HG03565 (cell line): ENCODE results near the gene RRBP1.
"Not testable (repeated sequence)": the region's sequence is repeated elsewhere in the genome, so short reads cannot be mapped to it uniquely, and the experiment has no call there.

Source experiments
- ATAC-seq: cut with Tn5 transposase; IDR thresholded peaks from one replicate; pipeline ENCODE4 v1.9.1; 2021; ENCODE audit warnings: mild to moderate bottlenecking, moderate library complexity; ENCODE audit not compliant: unreplicated experiment

The RRBP1 gene

DNA sequence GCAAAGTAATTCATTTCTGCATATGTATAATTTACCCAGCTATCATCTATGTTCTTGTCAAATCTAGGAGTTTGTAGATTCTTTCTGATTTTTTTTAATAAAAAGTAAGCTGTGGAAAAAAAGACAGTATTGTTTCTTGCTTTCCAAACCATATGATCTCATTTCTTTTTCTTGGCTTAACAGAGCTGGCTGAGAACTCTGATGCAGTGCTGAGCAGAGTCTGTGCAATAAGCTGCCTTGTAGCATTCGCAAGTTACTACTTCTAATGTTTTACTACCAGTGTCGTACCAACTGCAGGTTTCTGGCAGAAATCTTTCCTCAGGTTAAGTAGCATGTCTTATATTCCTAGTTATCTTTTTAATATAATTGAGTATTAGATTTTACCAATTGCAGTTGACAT is 15.6 kb downstream of the RRBP1 start:
- no peak for ATAC-seq

DNA sequence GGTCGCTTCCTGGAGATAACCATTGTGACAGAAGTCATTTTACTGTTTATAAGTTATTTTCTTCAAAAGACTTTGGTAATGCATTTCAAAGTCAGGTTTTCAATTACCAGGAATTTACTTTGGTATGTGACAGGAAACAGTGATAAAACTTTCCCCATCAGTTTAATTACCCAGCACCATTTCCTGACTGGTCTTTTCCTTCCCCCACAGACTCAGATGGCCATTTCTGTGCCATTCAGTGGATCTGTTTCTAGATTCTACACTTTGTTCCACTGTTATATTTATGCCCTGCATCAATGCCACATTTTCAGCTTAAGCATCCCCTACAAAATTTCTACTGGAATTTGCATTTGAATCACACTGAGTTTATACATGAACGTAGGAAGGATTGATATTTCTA is 16.3 kb downstream of the RRBP1 start:
- ATAC-seq = no peak

DNA sequence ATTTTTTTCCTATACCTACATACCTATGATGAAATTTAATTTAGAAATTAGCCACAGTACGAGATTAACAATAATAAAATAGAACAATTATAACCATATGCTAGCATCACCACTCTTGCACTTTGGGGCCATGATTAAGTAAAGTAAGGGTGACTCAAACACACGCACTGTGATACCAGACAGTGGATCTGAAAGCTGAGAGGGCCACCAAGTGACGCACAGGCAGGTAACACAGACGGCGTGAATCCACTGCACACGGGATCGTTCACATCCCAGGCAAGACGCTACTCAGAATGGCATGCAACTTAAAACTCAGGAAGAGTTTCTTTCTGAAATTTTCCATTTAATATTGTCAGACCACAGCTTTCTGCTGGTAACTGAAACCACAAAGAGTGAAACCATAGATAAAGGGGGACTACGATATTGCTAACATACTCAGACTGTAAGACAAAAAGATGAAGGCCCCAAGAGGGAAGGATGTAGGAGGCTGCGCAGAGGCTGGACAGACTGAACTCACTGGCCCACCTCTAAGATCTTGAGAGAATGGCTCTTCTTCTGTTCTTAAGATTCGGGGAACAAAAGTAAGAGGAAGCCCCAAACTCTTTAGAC is 17.9 kb downstream of the RRBP1 start:
- ATAC-seq = no peak

DNA sequence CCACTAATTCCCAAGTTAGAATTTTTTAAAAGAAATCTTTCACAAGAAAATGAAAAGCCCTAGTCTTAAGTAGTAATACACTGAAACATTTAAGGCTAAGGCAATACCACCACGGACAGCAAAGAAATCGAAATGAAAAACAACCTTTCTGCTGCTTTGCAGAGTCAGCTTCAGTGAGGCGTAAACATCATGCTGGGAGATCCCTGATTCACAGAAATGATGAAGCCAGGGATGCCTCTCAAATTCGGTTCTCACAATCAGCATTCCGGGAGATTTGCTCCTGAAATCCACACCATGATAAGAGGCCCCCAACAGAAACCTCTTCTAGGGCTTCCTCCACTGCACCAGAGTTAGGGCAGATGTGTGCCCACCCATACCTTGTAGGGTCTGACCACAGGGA is 18.6 kb downstream of the RRBP1 start:
- ATAC-seq = no peak

DNA sequence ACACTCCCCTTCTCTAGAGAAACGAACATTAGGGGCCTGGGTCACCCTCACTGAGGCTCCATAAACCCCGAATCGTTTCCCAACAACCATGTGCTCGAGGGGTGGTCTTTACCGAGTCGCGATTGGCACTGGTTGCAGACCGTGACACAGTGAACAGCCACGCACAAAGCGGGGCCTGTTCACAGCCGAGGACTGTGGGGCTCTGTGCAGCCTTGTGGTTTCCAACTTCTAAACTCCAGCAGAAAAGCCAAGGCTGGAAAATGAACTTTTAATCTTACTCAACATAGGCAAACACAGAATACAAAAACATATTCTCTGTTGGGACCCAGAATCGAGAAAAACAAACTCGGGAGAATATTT is 19.0 kb downstream of the RRBP1 start:
- ATAC-seq = no peak

DNA sequence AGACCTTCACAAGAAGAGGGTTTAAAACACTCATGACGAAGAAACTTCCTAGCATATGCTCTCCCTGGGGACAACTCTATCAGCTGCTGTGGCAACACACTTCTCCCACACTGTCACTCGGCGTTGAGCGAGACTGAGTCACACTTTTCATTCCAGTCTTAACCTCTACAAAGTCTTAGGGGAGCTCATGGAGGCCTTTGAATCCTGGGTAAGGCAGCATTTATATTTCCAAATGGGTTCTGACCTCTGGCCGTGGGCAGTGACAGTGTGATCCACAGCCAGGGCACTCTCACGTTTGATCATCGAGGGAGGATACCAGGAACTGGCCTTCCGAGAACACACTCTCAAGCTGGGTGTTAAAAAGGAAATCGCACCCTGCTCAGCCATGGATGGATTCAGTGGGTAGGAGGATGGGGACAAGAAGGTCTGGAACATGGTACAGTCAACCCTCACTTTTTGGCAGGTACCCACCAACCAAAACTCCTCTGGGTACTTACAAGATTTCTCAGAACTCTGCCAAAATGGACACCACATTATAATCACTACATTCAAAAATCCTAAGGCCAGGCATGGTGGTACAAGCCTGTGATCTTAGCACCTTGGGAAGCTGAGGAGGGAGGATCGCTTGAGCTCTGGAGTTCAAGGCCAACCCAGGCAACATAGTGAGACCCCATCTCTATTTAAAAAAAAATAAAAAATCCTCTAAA is 19.6 kb downstream of the RRBP1 start:
- no peak for ATAC-seq

DNA sequence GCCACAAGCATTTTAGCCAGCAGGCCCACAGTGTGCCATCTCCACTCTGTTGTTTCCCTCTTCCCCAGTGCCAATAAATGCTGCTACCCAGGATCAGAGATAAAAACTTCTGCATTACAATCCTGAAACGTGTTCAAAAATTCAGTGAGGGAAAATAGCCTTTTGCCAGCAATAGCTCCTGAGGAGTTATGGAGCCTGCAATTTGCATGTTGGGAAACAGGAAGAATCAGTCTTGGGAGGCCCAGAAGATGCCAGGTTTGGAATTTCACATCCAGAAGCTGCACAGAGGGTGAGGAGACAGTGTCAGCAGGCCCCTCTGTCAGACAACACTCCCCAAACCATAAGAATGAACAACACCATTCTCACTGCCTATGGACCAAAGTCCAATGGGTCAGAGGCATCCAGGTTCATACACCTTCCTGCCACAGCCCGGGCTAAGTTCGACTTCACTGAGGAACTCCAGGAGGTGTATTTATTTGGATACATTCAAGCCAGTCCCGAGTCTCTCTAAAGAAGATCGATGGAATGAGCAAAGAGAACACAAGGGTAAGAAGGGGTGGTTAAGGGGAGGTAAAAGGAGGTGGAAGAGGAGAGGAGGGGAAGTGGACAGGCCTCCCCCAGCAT is 20.8 kb downstream of the RRBP1 start:
- no peak for ATAC-seq

DNA sequence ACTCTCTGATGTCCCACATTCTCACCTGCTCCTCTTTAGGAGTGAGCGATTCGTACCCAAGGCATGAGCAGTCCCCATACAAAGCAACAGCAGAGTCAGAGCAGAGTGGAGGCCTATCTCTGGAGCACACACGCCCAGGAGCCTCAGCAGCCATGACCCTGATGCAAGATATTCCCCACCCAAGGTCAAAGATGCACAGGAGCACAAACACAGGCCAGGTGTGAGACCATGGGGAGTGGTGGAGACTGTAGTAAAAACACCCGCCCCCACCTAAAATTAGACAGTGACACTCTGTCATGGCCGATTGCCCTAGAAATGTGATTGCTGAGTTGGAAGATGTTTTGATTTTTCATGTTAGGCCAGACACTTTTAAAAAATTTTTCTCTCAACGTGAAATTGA is 21.4 kb downstream of the RRBP1 start:
- no peak for ATAC-seq

DNA sequence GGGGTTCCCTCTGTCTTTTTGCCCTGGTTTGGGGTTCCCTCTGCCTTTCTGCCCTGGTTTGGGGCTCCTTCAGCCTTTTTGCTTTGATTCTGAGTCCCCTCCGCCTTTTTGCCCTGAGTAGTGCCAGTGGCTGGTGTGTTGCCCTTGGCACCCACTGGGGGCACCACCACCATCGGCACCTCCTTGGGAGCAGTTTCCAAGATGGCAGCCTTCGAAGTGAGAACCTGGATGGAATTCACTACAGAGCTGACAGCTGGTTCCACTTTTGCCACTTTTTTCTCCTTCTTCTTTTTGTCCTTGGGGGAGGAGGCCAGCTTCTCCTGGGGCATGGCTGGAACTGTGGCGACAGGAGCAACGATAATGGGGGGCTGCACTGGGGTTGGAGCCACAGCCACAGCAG is 22.2 kb downstream of the RRBP1 start:
- ATAC-seq = no peak

DNA sequence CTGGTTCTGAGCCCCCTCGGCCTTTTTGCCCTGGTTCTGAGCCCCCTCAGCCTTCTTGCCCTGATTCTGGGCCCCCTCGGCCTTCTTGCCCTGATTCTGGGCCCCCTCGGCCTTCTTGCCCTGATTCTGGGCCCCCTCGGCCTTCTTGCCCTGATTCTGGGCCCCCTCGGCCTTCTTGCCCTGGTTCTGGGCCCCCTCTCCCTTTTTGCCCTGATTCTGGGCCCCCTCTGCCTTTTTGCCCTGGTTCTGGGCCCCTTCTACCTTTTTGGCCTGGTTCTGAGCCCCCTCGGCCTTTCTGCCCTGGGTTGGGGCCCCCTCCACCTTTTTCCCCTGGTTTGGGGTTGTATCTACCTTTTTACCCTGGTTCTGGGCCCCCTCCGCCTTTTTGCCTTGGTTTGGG is 22.7 kb downstream of the RRBP1 start:
- ATAC-seq = not testable (repeated sequence)

DNA sequence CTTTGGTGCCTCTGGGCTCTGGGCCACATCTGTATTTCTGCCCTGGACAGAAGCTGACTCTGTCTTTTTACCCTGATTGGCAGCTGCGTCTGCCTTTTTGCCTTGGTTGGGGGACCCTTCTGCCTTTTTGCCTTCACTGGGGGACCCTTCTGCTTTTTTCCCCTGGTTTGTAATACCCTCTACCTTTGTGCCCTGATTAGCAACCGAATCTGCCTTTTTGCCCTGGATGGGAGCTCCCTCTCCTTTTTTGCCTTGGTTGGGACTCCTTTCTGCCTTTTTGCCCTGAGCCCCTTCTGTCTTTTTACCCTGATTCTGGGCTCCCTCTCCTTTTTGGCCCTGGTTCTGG is 23.4 kb downstream of the RRBP1 start:
- ATAC-seq = no peak

DNA sequence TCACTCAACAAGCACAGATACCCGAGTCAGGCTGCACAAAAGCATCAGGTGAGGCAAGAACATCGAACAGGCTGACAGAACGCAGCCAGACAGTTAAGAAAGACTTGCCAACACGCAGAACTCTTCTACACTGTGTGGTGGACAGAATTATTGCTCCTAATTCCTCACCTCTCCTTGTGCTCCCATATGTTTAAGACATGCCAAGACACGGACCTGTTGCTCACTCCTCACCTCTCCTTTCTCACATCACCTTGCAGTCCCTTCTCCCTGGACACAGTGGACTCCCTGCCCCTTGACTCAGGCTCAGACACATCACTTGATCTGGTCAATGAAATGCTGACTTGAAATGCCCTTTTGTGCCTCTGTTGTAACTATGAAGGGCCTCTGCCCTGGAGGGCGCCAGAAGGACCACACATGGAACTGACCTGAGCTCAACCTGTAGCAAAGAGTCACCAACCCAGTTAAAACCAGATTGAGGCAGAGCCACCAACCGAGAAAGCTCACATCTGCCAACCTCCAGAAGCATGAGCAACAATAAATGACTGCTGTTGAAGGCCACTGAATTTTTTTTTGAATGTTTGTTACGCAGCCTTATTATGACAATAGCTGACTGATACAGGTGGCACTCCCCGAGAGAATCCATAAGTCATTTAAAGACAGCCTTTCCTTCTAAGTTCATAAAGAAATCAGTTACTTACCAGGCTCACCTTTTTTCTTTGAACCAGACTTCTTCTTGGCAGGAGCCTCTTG is 24.0 kb downstream of the RRBP1 start:
- ATAC-seq = no peak

DNA sequence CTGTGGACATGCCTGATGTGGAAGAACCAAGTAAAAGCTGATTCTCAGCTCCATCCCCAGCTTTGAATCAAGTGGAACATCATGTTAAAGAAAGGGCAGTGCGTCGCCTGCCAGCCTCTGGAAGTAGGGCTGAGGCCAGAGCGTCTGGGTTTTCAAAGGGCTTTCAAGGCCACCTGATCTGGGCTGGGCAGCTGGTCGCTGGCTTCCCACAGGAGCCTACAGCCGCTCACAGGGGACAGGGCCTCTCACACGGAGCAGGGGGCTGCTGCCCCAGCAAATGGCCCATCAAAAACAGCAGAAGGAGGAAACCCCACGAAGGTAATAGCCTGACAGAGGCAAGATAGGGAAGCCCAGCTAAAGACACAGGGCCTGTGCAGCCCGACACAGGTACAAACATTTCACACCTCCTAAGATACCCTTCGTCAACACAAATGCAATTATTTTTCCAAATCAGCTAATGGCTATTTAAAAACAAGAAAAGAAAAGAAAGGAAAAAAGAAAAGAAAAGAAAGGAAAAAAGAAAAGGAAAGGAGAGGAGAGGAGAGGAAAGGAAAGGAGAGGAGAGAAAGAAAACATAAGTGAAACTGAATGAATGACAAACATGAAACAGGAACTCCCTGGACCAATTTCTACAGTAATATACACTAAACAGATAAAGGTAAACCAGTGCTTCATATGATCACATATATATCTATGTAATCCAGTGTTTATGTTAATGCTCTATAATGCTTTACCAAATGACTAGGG is 24.8 kb downstream of the RRBP1 start:
- no peak for ATAC-seq

DNA sequence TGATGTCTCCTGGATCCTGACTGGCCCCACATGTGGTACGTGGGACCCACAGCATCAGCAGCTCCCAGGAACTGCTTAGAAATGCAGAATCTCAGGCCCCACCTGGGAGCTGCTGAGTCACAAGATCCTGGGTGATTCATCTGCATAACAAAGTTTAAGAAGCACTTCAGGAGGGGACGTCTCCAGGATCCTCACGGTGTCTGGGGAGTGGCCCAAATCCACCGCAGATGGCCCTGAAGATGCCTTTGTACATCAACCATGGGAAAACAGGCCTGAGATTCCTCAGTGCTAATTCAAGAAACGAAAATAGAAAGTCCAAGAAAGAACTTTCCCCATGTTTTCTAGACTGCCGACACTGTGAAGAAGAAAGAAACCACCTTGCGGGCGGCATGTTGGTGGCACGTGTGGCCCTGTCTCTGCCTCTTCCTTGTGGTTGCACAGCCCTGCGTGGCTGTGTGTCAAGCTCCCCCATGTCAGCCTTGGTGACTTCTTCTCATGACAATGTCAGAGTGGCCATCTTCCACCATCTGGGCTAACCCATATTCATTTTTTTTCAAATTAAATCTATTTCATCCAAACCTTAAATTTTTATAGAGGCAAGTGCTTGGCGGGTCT is 26.1 kb downstream of the RRBP1 start:
- ATAC-seq = no peak

DNA sequence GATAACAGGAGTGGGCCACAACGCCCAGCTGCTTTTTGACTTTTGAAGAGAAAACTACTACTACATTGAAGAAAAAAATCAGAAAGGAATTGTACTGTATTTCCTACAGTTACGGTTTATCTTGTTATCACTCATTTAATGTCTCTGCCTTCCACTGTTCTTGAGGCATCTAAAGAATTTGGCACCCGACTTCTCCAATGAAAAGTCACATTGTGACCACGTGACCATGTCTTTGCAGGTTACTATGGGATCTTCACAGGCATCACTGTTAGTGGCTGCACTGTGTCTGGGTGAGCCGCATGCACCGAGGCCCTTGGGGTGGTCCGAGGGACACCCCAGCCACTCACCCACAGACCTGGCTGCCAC is 26.8 kb downstream of the RRBP1 start:
- ATAC-seq = no peak

DNA sequence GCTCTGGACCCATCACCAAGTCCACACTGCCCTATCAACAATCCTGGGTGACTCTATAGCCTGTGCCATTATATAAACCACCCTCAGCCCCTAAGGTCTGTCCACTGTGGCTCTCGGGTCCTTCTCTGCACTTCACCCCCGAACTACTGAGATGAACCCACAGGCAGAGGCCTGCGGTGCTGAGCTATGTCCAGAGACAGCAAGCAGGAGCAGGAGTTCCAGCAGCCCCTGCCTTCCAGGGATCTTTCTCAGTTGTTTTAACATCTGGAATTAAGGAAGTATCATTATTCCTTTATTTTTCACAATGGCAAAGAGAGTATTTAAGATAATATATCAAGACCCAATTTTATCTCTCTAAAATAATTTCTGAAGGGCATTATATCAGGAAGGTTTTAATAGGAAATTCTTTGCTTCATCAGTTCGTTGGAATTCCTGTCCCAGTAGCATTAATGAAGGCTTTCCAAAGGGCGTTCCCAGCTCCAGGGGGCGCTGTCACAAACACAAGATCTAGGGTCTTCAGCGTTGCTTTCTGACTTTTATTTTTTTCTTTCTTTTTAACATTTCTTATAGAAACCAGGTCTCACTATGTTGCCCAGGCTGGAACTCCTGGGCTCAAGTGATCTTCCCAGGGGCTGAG is 27.3 kb downstream of the RRBP1 start:
- ATAC-seq = no peak

DNA sequence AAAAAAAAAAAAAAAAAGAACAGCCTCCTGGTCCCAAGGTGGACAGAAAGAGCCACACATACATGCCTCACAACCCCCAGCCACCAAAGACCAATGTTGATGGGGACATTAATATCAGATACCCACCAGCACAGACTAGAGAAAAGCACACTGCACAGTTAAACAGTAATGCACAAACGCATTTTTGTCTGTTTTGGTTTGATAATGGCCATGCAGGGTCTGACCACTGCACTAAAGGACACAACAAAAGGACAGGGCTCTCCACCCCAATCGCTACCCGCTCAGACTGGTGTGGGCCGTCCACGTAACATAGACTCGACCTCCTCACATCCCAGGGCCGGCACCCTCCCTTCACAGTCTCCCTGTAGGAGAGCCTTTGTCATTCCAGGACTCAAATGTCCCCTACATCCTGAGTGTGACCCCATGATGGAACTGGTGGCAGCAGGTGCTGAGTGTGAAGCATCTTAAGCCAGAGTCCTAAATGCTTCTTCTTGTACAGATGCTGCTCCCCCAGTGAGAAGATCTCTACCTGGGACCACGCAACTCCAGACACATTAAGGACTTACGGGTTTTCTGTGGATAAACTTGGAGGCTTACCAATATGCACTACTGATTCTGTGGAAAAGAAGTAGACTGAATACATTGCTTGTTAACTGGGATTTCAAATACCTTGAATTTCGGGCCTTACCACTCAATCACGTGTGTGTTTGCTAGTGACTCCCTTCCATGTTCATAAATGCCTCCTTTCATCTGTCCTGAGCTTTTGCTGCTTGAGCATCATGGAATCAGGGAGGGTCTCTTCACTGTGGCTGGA is 28.0 kb downstream of the RRBP1 start:
- no peak for ATAC-seq

DNA sequence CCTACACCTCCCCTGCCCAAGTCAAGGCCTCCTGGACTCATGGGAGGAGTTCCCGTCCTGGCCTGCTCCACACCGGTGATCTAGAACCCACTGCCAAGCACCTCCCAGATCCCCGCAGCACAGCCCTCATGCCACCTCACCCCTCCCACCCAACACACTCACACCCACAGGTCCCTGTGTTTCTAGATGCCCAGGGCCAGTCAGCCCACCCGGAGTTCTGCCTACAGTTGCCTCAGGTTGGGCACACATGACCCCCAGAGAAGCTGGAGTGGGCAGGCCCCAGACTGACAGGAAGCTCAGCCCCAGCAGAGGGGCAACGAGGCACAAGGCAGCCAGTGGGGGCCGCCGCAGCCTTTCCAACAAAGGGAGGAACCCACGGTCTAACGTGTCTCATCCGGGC is 29.6 kb downstream of the RRBP1 start:
- ATAC-seq = no peak

DNA sequence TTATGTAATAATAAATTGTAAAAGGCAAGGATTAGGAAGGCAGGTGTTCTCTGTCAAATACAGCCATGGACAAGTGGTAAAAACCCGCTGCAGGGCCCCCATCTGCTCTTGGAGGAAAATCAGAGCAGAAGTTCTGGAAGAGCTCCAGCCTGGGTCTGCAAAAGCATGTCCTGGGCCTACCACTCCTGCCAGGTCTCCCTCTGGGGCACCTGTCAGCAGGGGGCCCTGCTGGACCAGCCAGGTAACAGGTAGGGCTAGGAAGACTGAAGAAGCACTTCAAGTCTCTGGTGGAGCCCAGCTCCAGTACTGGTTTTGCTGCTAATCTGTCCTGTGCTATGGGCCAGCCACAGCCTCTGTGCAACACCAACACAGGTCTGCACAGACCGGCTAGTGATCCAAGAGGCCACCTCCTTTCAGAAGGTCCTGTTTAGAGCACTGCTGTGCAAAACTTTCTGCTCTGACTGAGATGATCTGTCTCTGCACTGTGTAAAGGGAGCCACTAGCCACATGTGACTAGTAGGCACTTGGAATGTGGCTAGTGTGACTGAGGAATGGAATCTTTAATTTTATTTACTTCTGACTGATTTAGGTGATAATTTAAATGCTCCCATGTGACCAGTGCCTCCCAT is 30.2 kb downstream of the RRBP1 start:
- no peak for ATAC-seq
